ENCODE results near the gene RHOF. TPM values are rescaled to one million over a fixed set of nuclear protein-coding genes. Genes with fewer than 3 reads are reported as not detected.
A peak's percentile ranks its signal among the peaks of the same experiment; 100 is the strongest.

The RHOF gene
- total RNA-seq, 4 donors from 2014 or later: 14.1 to 24.3 (median 18.1) TPM

- TF ChIP-seq POLR2A (IDR thresholded peaks at IDR 0.05) (no peak), CTCF (IDR thresholded peaks at IDR 0.05) (no peak), EP300 (IDR thresholded peaks at IDR 0.05) (no peak)
- no peaks in the 10 kb centered on the region for H3K9me3 ChIP-seq
- DNase-seq (ENCODE audit: low spot score in 2 of 2): no peak
- peak overlapping the region; percentile 12 to 80 (median 62) for H3K4me3 ChIP-seq
- WGBS, 2 donors: 14 to 30% methylated on average over 20 to 21 of the region's 21 CpGs
- peaks cover 0 to 52% (median 35%) of the 10 kb centered on the region in 4 donors for H3K4me1 ChIP-seq
- H3K27ac ChIP-seq: peak overlapping the region; percentile 87 to 100 (median 97)
- H3K36me3 ChIP-seq: peaks cover 0 to 38% (median 21%) of the 10 kb centered on the region in 3 donors
- no peaks in the 10 kb centered on the region for H3K27me3 ChIP-seq
Observed at GRCh38 chr12:121806546-121807423, 13.3 kb upstream of the RHOF start.

GRCh38 chr12:121806009-121806545 lies 12.6 kb upstream of the RHOF start:
- Histone ChIP-seq H3K27ac (peak overlapping the region; percentile 87 to 100 (median 97)), H3K4me1 (peaks cover 0 to 45% (median 28%) of the 10 kb centered on the region in 4 donors), H3K4me3 (peak overlapping the region; percentile 57 to 80 (median 71)), H3K36me3 (peaks cover 0 to 38% (median 21%) of the 10 kb centered on the region in 3 donors), H3K9me3 (no peaks in the 10 kb centered on the region), H3K27me3 (no peaks in the 10 kb centered on the region)
- no peak for DNase-seq (ENCODE audit: low spot score in 2 of 2)
- 3 to 5% methylated on average over 16 of the region's 16 CpGs for WGBS, 2 donors
- TF ChIP-seq POLR2A (IDR thresholded peaks at IDR 0.05): no peak
- no peak for TF ChIP-seq CTCF (IDR thresholded peaks at IDR 0.05)
- no peak for TF ChIP-seq EP300 (IDR thresholded peaks at IDR 0.05)

GRCh38 chr12:121805171-121806008 lies 11.9 kb upstream of the RHOF start:
- peak overlapping the region; percentile 87 to 100 (median 97) for H3K27ac ChIP-seq
- no peak for TF ChIP-seq EP300 (IDR thresholded peaks at IDR 0.05)
- peaks cover 0 to 38% (median 21%) of the 10 kb centered on the region in 4 donors for H3K4me1 ChIP-seq
- 1% methylated on average over 39 to 44 of the region's 45 CpGs for WGBS, 2 donors
- H3K9me3 ChIP-seq: no peaks in the 10 kb centered on the region
- H3K27me3 ChIP-seq: no peaks in the 10 kb centered on the region
- peaks cover 0 to 31% (median 18%) of the 10 kb centered on the region in 3 donors for H3K36me3 ChIP-seq
- no peak for DNase-seq (ENCODE audit: low spot score in 2 of 2)
- H3K4me3 ChIP-seq: peak overlapping the region; percentile 57 to 80 (median 71)

GRCh38 chr12:121804417-121805111 lies 11.1 kb upstream of the RHOF start:
- Histone ChIP-seq H3K27me3 (no peaks in the 10 kb centered on the region), H3K27ac (peak overlapping the region; percentile 87 to 100 (median 97)), H3K4me3 (peak overlapping the region; percentile 57 to 80 (median 71)), H3K36me3 (peaks cover 0 to 23% (median 9%) of the 10 kb centered on the region in 3 donors), H3K9me3 (no peaks in the 10 kb centered on the region), H3K4me1 (peaks cover 0 to 36% (median 23%) of the 10 kb centered on the region in 4 donors)
- WGBS, 2 donors: 1% methylated on average over 28 of the region's 63 CpGs
- TF ChIP-seq CTCF (IDR thresholded peaks at IDR 0.05) (peak in 2 of 5 experiments; percentile 13 to 21), POLR2A (IDR thresholded peaks at IDR 0.05) (no peak)
- DNase-seq (ENCODE audit: low spot score in 2 of 2): peak in 1 of 2 donors; percentile 33

Data from tibial nerve (tissue), 4 donors.